K562 (cell line): ENCODE data around the gene ZNF513. TPM values are rescaled to one million over a fixed set of nuclear protein-coding genes. Genes with fewer than 3 reads are reported as not detected.

Experiments
- ATAC-seq: fragments of 200-7000 bp; cut with Tn5 transposase; 3 replicates; pipeline ENCODE4 v1.9.1; 2020; ENCODE audit warnings: moderate library complexity
- BruUV-seq: library from RNA; stranded (reverse); fragments of 400-500 nt; replicated peaks from 2 replicates; lab custom pipeline; 2021; lab: Mats Ljungman, UMichigan
- CTCF ChIA-PET: fragments of 300-600 bp; formaldehyde crosslinking; extraction: SDS; loops from one replicate; lab custom pipeline; 2021; ENCODE audit warnings: low intra/inter-chr PET ratio; lab: Yijun Ruan, JAX
- POLR2A ChIA-PET: fragments of 300-600, 350-650 bp; sonication (Branson Sonifier 250); formaldehyde crosslinking; extraction: SDS; loops from one replicate; lab custom pipeline; 2021; ENCODE audit warnings: antibody characterized with exemption, inconsistent platforms; lab: Yijun Ruan, JAX
- DNase-seq, 4 experiments: peaks; one replicate each; pipeline versions ENCODE4 v3.0.0 to v3.0.0-alpha.2; 2011 to 2018; ENCODE audit warnings: low spot score in 3 of 4, mixed read lengths in 3 of 4; ENCODE audit errors: extremely low read depth in 1 of 4
- FAIRE-seq: peaks from 2 replicates; lab custom pipeline; 2011; peaks lifted over from hg19 to GRCh38; lab: Jason Lieb, UNC
- H2AFZ ChIP-seq: 2 replicates; pipeline ENCODE4 v1.6.0; 2011; ENCODE audit warnings: low read depth, low read length, control low read depth, inconsistent platforms
- H3K27ac ChIP-seq: fragments of 200-600 bp; 3 replicates; pipeline ENCODE4 v1.8.0; 2011; ENCODE audit warnings: low read depth, mild to moderate bottlenecking, control low read depth, inconsistent platforms, low read length, moderate library complexity, mixed read lengths; ENCODE audit errors: extremely low read depth
- H3K27me3 ChIP-seq, 2 experiments: fragments of 300-600 bp in 1 of 2; 2 replicates in 1 of 2; 3 replicates in 1 of 2; pipeline versions ENCODE4 v1.6.0 to v1.8.0; 2011; ENCODE audit warnings: inconsistent platforms in 2 of 2, low read length in 2 of 2, mild to moderate bottlenecking in 1 of 2, mixed read lengths in 1 of 2, moderate library complexity in 1 of 2; ENCODE audit not compliant: control insufficient read depth in 2 of 2, insufficient read depth in 2 of 2
- H3K36me3 ChIP-seq: fragments of 300-600 bp; 3 replicates; pipeline ENCODE4 v1.8.0; 2011; ENCODE audit warnings: mild to moderate bottlenecking, low read length, inconsistent platforms; ENCODE audit not compliant: control insufficient read depth, insufficient read depth
- H3K4me1 ChIP-seq, 2 experiments: fragments of 200-600 bp in 1 of 2; replicated peaks in 1 of 2; 2 replicates in 1 of 2; 3 replicates in 1 of 2; pipeline versions ENCODE4 v1.5.1 to v1.8.0; 2011; ENCODE audit warnings: inconsistent platforms in 2 of 2, low read length in 2 of 2, mild to moderate bottlenecking in 1 of 2, mixed read lengths in 1 of 2, moderate library complexity in 1 of 2; ENCODE audit not compliant: control insufficient read depth in 2 of 2, insufficient read depth in 2 of 2
- H3K4me2 ChIP-seq: 2 replicates; pipeline ENCODE4 v1.6.1; 2011; ENCODE audit warnings: low read length, control low read depth, inconsistent platforms, mixed read lengths; ENCODE audit not compliant: insufficient read depth
- H3K4me3 ChIP-seq: fragments of 200-600 bp; sonication (generic), shearing (Covaris generic); 2 replicates; pipeline ENCODE4 v1.5.1; 2016; ENCODE audit warnings: control low read depth, inconsistent platforms
- H3K79me2 ChIP-seq: fragments of 200-600 bp; 3 replicates; pipeline ENCODE4 v1.8.0; 2011; ENCODE audit warnings: low read length, inconsistent platforms; ENCODE audit not compliant: control insufficient read depth, insufficient read depth
- H3K9ac ChIP-seq, 2 experiments: 2 replicates each; pipeline versions ENCODE4 v1.6.0 to v1.6.1; 2011; ENCODE audit warnings: low read depth in 2 of 2, low read length in 2 of 2, control low read depth in 1 of 2, inconsistent platforms in 1 of 2, mild to moderate bottlenecking in 1 of 2, mixed read lengths in 1 of 2; ENCODE audit not compliant: insufficient read depth in 1 of 2
- H3K9me1 ChIP-seq: one replicate; pipeline ENCODE4 v1.6.0; 2011; ENCODE audit warnings: inconsistent platforms, mild to moderate bottlenecking, low read length, moderate library complexity; ENCODE audit not compliant: control insufficient read depth, insufficient read depth
- H3K9me3 ChIP-seq: replicated peaks from 2 replicates; pipeline ENCODE4 v1.5.1; 2011; ENCODE audit warnings: low read depth, low read length, inconsistent platforms; ENCODE audit not compliant: control insufficient read depth, insufficient read depth
- H4K20me1 ChIP-seq: replicated peaks from 2 replicates; pipeline ENCODE4 v1.6.1; 2011; ENCODE audit warnings: low read length, inconsistent platforms, mixed read lengths; ENCODE audit not compliant: control insufficient read depth, insufficient read depth
- HMGN3 ChIP-seq: IDR thresholded peaks from 2 replicates; pipeline ENCODE4 v1.6.1; 2011; ENCODE audit warnings: borderline replicate concordance, low read depth, mild to moderate bottlenecking, mixed read lengths, low read length; ENCODE audit not compliant: insufficient read length; ENCODE audit errors: extremely low read depth
- POLR2A ChIP-seq: fragments of 450-650 bp; conservative IDR thresholded peaks from 2 replicates; pipeline ENCODE4 v1.6.1; 2016
- POLR2AphosphoS2 ChIP-seq: IDR thresholded peaks from 2 replicates; pipeline ENCODE4 v1.6.1; 2012; ENCODE audit warnings: low read length, improper control_type of control experiment
- POLR2G ChIP-seq: fragments of 200-400 bp; formaldehyde crosslinking; IDR thresholded peaks from 2 replicates; pipeline ENCODE4 v1.6.1; 2017; ENCODE audit warnings: low read depth, mild to moderate bottlenecking, antibody characterized with exemption, low read length, moderate library complexity
- RBFOX2 ChIP-seq: fragments of 200-400 bp; formaldehyde crosslinking; IDR thresholded peaks from 2 replicates; pipeline ENCODE4 v1.6.1; 2017; ENCODE audit warnings: low read depth, mild to moderate bottlenecking, low read length, moderate library complexity
- SLC30A9 ChIP-seq: fragments of 250-450 bp; sonication (Bioruptor Pico); IDR thresholded peaks from 2 replicates; pipeline ENCODE4 v1.8.0; 2022; ENCODE audit warnings: mild to moderate bottlenecking, moderate library complexity
- SUPT5H ChIP-seq: fragments of 450-650 bp; IDR thresholded peaks from 2 replicates; pipeline ENCODE4 v1.6.1; 2016
- ZNF586 ChIP-seq: fragments of 450-650 bp; formaldehyde crosslinking; conservative IDR thresholded peaks from 2 replicates; pipeline ENCODE4 v1.4.0; 2020; ENCODE audit warnings: mild to moderate bottlenecking, moderate library complexity
- WGBS: fragments of 100-300 bp; shearing (Covaris generic); methylation state at CpG from one replicate; pipeline ENCODE4 v1.1.6; 2016; ENCODE audit warnings: low coverage, mixed read lengths; ENCODE audit not compliant: insufficient coverage; ENCODE audit errors: missing lambda C conversion rate; 5-methylcytosine and 5-hydroxymethylcytosine counted together
- in situ Hi-C: fragments of 300-500 bp; cut with MboI; formaldehyde crosslinking; loops from 4 replicates; pipeline ENCODE4 v1.15.0; 2018; ENCODE audit warnings: inconsistent platforms, mixed read lengths
- intact Hi-C: fragments of 100-400 bp; cut with micrococcal nuclease; formaldehyde crosslinking; loops from 2 replicates; pipeline ENCODE4 v1.14.2; 2022
- polyA plus RNA-seq, 8 experiments: library from polyadenylated mRNA; depleted of rRNA in 4 of 8; stranded (reverse) in 5 of 8; unstranded in 3 of 8; fragments of >200 nt; fragmentation: Nextera tagmentation in 2 of 8; fragmentation: Illumina TruSeq in 1 of 8; extraction: Ambion mirVana in 2 of 8; extraction: Trizol in 1 of 8; gene quantifications; 2 replicates each; pipeline versions ENCODE4 v1.2.1 to v1.2.3, GENCODE V29; 2011 to 2014; ENCODE audit warnings: inconsistent platforms in 1 of 8, missing spikeins in 1 of 8
- total RNA-seq, 7 experiments: library from RNA; depleted of rRNA in 6 of 7; stranded (reverse); fragments of >200 nt in 6 of 7; fragmentation: Illumina TruSeq in 2 of 7; extraction: Trizol in 2 of 7; gene quantifications; 2 replicates each; pipeline versions ENCODE4 v1.2.1 to v1.2.3, GENCODE V29; 2011 to 2021; ENCODE audit warnings: low replicate concordance in 1 of 7
- TF ChIP-seq, protein P1 (sequence below): sonication (generic); formaldehyde crosslinking; IDR thresholded peaks from 2 replicates; pipeline ENCODE4 v1.8.1; 2023; ENCODE audit warnings: mild to moderate bottlenecking, missing genetic modification reagents

ZNF513 gene
- total and polyA plus RNA-seq, 9 of the 15 experiments (the other 6 are each of a cell fraction or from before 2014, with no cell fraction given), result 0.04 to 13.6 (median 4.4) TPM

DNA sequence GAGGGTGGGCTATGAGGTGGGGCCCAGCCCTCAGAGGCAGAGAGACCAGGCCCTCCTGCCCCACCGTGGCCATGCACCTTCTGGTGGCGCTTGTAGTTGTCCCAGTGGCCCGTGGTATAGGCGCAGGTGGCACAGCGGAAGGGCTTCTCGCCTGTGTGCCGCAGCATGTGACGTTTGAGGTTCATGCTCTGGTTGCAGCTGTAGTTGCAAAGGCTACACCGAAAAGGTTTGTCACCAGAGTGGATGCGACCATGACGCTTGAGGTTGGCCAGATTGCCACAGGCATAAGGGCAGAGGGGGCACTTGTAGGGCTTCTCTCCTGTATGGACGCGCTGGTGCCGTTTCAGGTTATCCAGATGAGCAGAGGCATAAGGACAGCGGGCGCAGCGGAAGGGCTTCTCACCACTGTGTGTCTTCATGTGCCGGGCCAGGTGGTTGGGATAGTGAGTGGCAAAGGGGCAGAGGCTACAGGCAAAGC lies 2.9 kb downstream of the ZNF513 start:
- CTCF ChIA-PET, result no interaction called here

More for the DNA sequence above, 2.9 kb downstream of the ZNF513 start:
- Histone ChIP-seq H3K4me3 (no peak overlapping the region), H4K20me1 (no peaks in the 10 kb centered on the region), H3K9ac (0 out of 4 replicates have a peak overlapping the region, but pooled peaks of 1 of the 2 experiments have one; percentile 48), H3K36me3 (peaks cover 83% of the 10 kb centered on the region), H2AFZ (no peak overlapping the region), H3K9me3 (no peaks in the 10 kb centered on the region), H3K27ac (no peak overlapping the region), H3K27me3 (no peaks in the 10 kb centered on the region), H3K79me2 (peaks cover 25% of the 10 kb centered on the region), H3K4me1 (peaks cover 7 to 42% of the 10 kb centered on the region in 2 experiments), H3K4me2 (no peak overlapping the region), H3K9me1 (no peaks in the 10 kb centered on the region)
- no peak for DNase-seq
- intact Hi-C loops, result no loop called here
- no peak for TF ChIP-seq ZNF586 (CRISPR knock-in tag)
- peak; percentile 71 for TF ChIP-seq POLR2G
- peak; percentile 34; the same call in 1 of the 2 replicates for TF ChIP-seq POLR2A
- TF ChIP-seq, protein P1, sequence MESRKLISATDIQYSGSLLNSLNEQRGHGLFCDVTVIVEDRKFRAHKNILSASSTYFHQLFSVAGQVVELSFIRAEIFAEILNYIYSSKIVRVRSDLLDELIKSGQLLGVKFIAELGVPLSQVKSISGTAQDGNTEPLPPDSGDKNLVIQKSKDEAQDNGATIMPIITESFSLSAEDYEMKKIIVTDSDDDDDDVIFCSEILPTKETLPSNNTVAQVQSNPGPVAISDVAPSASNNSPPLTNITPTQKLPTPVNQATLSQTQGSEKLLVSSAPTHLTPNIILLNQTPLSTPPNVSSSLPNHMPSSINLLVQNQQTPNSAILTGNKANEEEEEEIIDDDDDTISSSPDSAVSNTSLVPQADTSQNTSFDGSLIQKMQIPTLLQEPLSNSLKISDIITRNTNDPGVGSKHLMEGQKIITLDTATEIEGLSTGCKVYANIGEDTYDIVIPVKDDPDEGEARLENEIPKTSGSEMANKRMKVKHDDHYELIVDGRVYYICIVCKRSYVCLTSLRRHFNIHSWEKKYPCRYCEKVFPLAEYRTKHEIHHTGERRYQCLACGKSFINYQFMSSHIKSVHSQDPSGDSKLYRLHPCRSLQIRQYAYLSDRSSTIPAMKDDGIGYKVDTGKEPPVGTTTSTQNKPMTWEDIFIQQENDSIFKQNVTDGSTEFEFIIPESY (CRISPR knock-in tag), result peak; percentile 19; the same call in 1 of the 2 replicates
- peak; percentile 49 for TF ChIP-seq HMGN3
- 0 out of 2 replicates have a peak, but pooled peaks have one; percentile 18 for TF ChIP-seq POLR2AphosphoS2
- TF ChIP-seq SLC30A9 (CRISPR knock-in tag), result no peak
- peak; percentile 15; the same call in 1 of the 2 replicates for TF ChIP-seq SUPT5H
- TF ChIP-seq RBFOX2, result peak; percentile 55
- ATAC-seq, result no peak
- no TSS peak for BruUV-seq
- no peak for FAIRE-seq
- 95% methylated on average over 14 of the region's 18 CpGs for WGBS
- POLR2A ChIA-PET, result interaction anchor here (0.6 to 0.8 kb wide), 2 partner anchors 8 to 21 kb away, joined by 3 read pairs; partner anchors contain the start of gene GTF3C2
- in situ Hi-C loops, result no loop called here
